Fibroblast of lung (primary cell): ENCODE results near the gene RPL10. TPM values are rescaled to one million over a fixed set of nuclear protein-coding genes. Genes with fewer than 3 reads are reported as not detected.

Experiments used
- DNase-seq, 2 donors: peaks; one replicate each; pipeline versions ENCODE4 v3.0.0 to v3.0.0-alpha.2; 2010; ENCODE audit warnings: low read depth in 2 of 2
- H2AFZ ChIP-seq: 2 replicates; pipeline ENCODE4 v1.5.1; 2012; ENCODE audit warnings: low read length, control low read depth, inconsistent platforms
- H3K27ac ChIP-seq: 2 replicates; pipeline ENCODE4 v1.5.1; 2011; ENCODE audit warnings: low read length, control low read depth; ENCODE audit not compliant: insufficient read depth
- H3K27me3 ChIP-seq: 2 replicates; pipeline ENCODE4 v1.5.1; 2011; ENCODE audit warnings: mild to moderate bottlenecking, low read length; ENCODE audit not compliant: control insufficient read depth, insufficient read depth
- H3K36me3 ChIP-seq: 2 replicates; pipeline ENCODE4 v1.5.1; 2011; ENCODE audit warnings: low read length; ENCODE audit not compliant: control insufficient read depth, insufficient read depth
- H3K4me1 ChIP-seq: 2 replicates; pipeline ENCODE4 v1.5.1; 2011; ENCODE audit warnings: low read length; ENCODE audit not compliant: control insufficient read depth, insufficient read depth; ENCODE audit errors: extremely low read depth
- H3K4me2 ChIP-seq: 2 replicates; pipeline ENCODE4 v1.5.1; 2011; ENCODE audit warnings: low read length, control low read depth; ENCODE audit not compliant: insufficient read depth; ENCODE audit errors: extremely low read depth
- H3K4me3 ChIP-seq, 4 experiments: fragments of 200-600 bp in 1 of 4; sonication (generic) in 1 of 4; replicated peaks in 1 of 4; 2 replicates each; pipeline ENCODE4 v1.5.1; 2011 to 2016; ENCODE audit warnings: low read length in 4 of 4, low read depth in 3 of 4, mild to moderate bottlenecking in 3 of 4, control low read depth in 2 of 4, inconsistent platforms in 1 of 4, mixed read lengths in 1 of 4; ENCODE audit not compliant: insufficient read depth in 1 of 4; ENCODE audit errors: control extremely low read depth in 1 of 4
- H3K79me2 ChIP-seq: 2 replicates; pipeline ENCODE4 v1.5.1; 2012; ENCODE audit warnings: mild to moderate bottlenecking, low read length, inconsistent platforms; ENCODE audit not compliant: control insufficient read depth, insufficient read depth
- H3K9ac ChIP-seq: 2 replicates; pipeline ENCODE4 v1.5.1; 2011; ENCODE audit warnings: mild to moderate bottlenecking, low read length, control low read depth; ENCODE audit not compliant: insufficient read depth
- H3K9me3 ChIP-seq: 2 replicates; pipeline ENCODE4 v1.5.1; 2012; ENCODE audit warnings: low read depth, low read length; ENCODE audit not compliant: control insufficient read depth, insufficient read depth
- H4K20me1 ChIP-seq: 2 replicates; pipeline ENCODE4 v1.5.1; 2011; ENCODE audit warnings: low read length; ENCODE audit not compliant: control insufficient read depth, insufficient read depth; ENCODE audit errors: extremely low read depth
- CTCF ChIP-seq, 2 donors: IDR thresholded peaks in 1 of 2; conservative IDR thresholded peaks in 1 of 2; 1 replicate in 1 of 2; 2 replicates in 1 of 2; pipeline ENCODE4 v1.5.1; 2011 to 2012; ENCODE audit warnings: low read length in 2 of 2, control low read depth in 1 of 2, inconsistent platforms in 1 of 2, low read depth in 1 of 2, mild to moderate bottlenecking in 1 of 2
- EZH2 ChIP-seq: IDR thresholded peaks from 2 replicates; pipeline ENCODE4 v1.5.1; 2012; ENCODE audit warnings: low read length, control low read depth, mild to moderate bottlenecking; ENCODE audit errors: missing control alignments
- polyA plus RNA-seq, 2 donors: library from polyadenylated mRNA; depleted of rRNA in 1 of 2; stranded (reverse) in 1 of 2; unstranded in 1 of 2; fragments of >200 nt; gene quantifications; 2 replicates each; pipeline ENCODE4 v1.2.1, GENCODE V29; 2011 to 2012; ENCODE audit warnings: missing spikeins in 1 of 2
- total RNA-seq: library from RNA; depleted of rRNA; stranded (reverse); fragments of >200 nt; gene quantifications from 2 replicates; pipeline ENCODE4 v1.2.1, GENCODE V29; 2014

Gene RPL10
- total and polyA plus RNA-seq, 2 donors (not counting 1 experiment from before 2014, with no cell fraction given): 2,319 to 4,527 TPM

- H2AFZ ChIP-seq: no peak overlapping the region
- H3K4me2 ChIP-seq: peak overlapping the region; percentile 85
- peaks cover 4% of the 10 kb centered on the region for H3K36me3 ChIP-seq
- H3K4me3 ChIP-seq: peak overlapping the region; percentile 50 to 96 (median 60)
- TF ChIP-seq CTCF (conservative IDR thresholded peaks at IDR 0.05 in 1 of 2, IDR thresholded peaks at IDR 0.05 in 1 of 2; ENCODE audit: low read depth in 1 of 2, low read length in 2 of 2) (no peak), EZH2 (no peak)
- H3K9ac ChIP-seq: peak overlapping the region; percentile 90
- H3K27ac ChIP-seq: peak overlapping the region; percentile 98
- H3K79me2 ChIP-seq: peaks cover 20% of the 10 kb centered on the region
- H3K4me1 ChIP-seq: no peaks in the 10 kb centered on the region
- DNase-seq: peak; percentile 54 to 60
- no peaks in the 10 kb centered on the region for H3K9me3 ChIP-seq
- H3K27me3 ChIP-seq: no peaks in the 10 kb centered on the region
- no peaks in the 10 kb centered on the region for H4K20me1 ChIP-seq
These were observed 947 bp upstream of the RPL10 start for GRCh38 chrX:154396973-154397887.

GRCh38 chrX:154398668-154399526 is 720 bp downstream of the RPL10 start:
- TF ChIP-seq EZH2 (no peak), CTCF (conservative IDR thresholded peaks at IDR 0.05 in 1 of 2, IDR thresholded peaks at IDR 0.05 in 1 of 2; ENCODE audit: low read depth in 1 of 2, low read length in 2 of 2) (peak; percentile 54 to 65)
- peaks cover 20% of the 10 kb centered on the region for H3K79me2 ChIP-seq
- H3K9ac ChIP-seq: peak overlapping the region; percentile 83
- no peaks in the 10 kb centered on the region for H3K27me3 ChIP-seq
- H3K4me3 ChIP-seq: peak overlapping the region; percentile 61 to 96 (median 72)
- peak; percentile 66 to 85 for DNase-seq
- no peak overlapping the region for H2AFZ ChIP-seq
- H3K36me3 ChIP-seq: peaks cover 4% of the 10 kb centered on the region
- H3K4me1 ChIP-seq: no peaks in the 10 kb centered on the region
- peak overlapping the region; percentile 98 for H3K27ac ChIP-seq
- no peaks in the 10 kb centered on the region for H4K20me1 ChIP-seq
- no peaks in the 10 kb centered on the region for H3K9me3 ChIP-seq
- peak overlapping the region; percentile 88 for H3K4me2 ChIP-seq
